Right hindlimb (tissue), 1 donor: Measurements from ENCODE around the gene CIROP.

Experiments
- DNase-seq: peaks from one replicate; pipeline ENCODE4 v3.0.0-alpha.2; 2018

CIROP gene

GRCh38 chr14:23130871-23131270 is 26.1 kb upstream of the CIROP start:
- DNase-seq, result no peak

- no peak for DNase-seq
These were observed 25.0 kb upstream of the CIROP start for GRCh38 chr14:23129759-23130316.

- DNase-seq, result no peak
These were observed 24.4 kb upstream of the CIROP start for GRCh38 chr14:23128969-23129758.

GRCh38 chr14:23127861-23128260 is 23.1 kb upstream of the CIROP start:
- no peak for DNase-seq

- DNase-seq, result no peak
These were observed 21.9 kb upstream of the CIROP start for GRCh38 chr14:23126548-23127278.

- no peak for DNase-seq
These were observed 21.2 kb upstream of the CIROP start for GRCh38 chr14:23125933-23126524.

- DNase-seq, result no peak
These were observed 20.2 kb upstream of the CIROP start for GRCh38 chr14:23125011-23125410.

GRCh38 chr14:23124337-23124954 is 19.7 kb upstream of the CIROP start:
- DNase-seq, result no peak

- DNase-seq, result no peak
These were observed 18.6 kb upstream of the CIROP start for GRCh38 chr14:23123419-23123818.

GRCh38 chr14:23122086-23122485 is 17.3 kb upstream of the CIROP start:
- no peak for DNase-seq

GRCh38 chr14:23121361-23121771 is 16.6 kb upstream of the CIROP start:
- DNase-seq, result peak; percentile 50

- peak; percentile 92 for DNase-seq
These were observed 15.9 kb upstream of the CIROP start for GRCh38 chr14:23120541-23121251.

GRCh38 chr14:23119363-23120327 is 14.9 kb upstream of the CIROP start:
- no peak for DNase-seq

- DNase-seq, result no peak
These were observed 13.9 kb upstream of the CIROP start, which contains the start of gene CEBPE for GRCh38 chr14:23118506-23119362. Gene CEBPE (minus strand): TSS chr14:23119255. CDS start chr14:23119091, 164 bp downstream.

- DNase-seq, result no peak
These were observed 12.7 kb upstream of the CIROP start for GRCh38 chr14:23117371-23118020.

GRCh38 chr14:23115918-23116317 is 11.1 kb upstream of the CIROP start:
- no peak for DNase-seq

- DNase-seq, result no peak
These were observed 10.4 kb upstream of the CIROP start for GRCh38 chr14:23115039-23115731.

GRCh38 chr14:23114669-23115038 is 9.9 kb upstream of the CIROP start:
- DNase-seq, result no peak

- no peak for DNase-seq
These were observed 9.3 kb upstream of the CIROP start for GRCh38 chr14:23114120-23114458.
